Mesenchymal stem cell (in vitro differentiated cells and primary cell): ENCODE measurements around the gene PCDHGA1.

Source experiments
- DNase-seq: peaks from one replicate; pipeline ENCODE4 v3.0.0-alpha.2; 2013
- H2AFZ ChIP-seq: one replicate; pipeline ENCODE4 v1.6.1; 2013; ENCODE audit warnings: low read depth, mild to moderate bottlenecking, control low read depth, inconsistent platforms, low read length, moderate library complexity
- H2AK5ac ChIP-seq: 2 replicates; pipeline ENCODE4 v1.6.1; 2013; ENCODE audit warnings: low read length, moderate library complexity, mild to moderate bottlenecking, inconsistent platforms; ENCODE audit not compliant: severe bottlenecking
- H2BK120ac ChIP-seq: one replicate; pipeline ENCODE4 v1.6.1; 2013; ENCODE audit warnings: low read depth, mild to moderate bottlenecking, inconsistent platforms, low read length, moderate library complexity
- H2BK12ac ChIP-seq, 2 experiments: one replicate each; pipeline ENCODE4 v1.6.1; 2013; ENCODE audit warnings: inconsistent platforms in 2 of 2, low read length in 2 of 2, mild to moderate bottlenecking in 2 of 2, moderate library complexity in 2 of 2, control low read depth in 1 of 2
- H2BK15ac ChIP-seq: one replicate; pipeline ENCODE4 v1.6.1; 2013; ENCODE audit warnings: mild to moderate bottlenecking, low read depth, inconsistent platforms; ENCODE audit not compliant: poor library complexity, severe bottlenecking
- H2BK5ac ChIP-seq: 2 replicates; pipeline ENCODE4 v1.6.1; 2013; ENCODE audit warnings: low read depth, mild to moderate bottlenecking, low read length, control low read depth, inconsistent platforms; ENCODE audit not compliant: poor library complexity, severe bottlenecking
- H3K14ac ChIP-seq, 2 experiments: one replicate each; pipeline ENCODE4 v1.6.1; 2013; ENCODE audit warnings: inconsistent platforms in 2 of 2, low read length in 2 of 2, control low read depth in 1 of 2, mild to moderate bottlenecking in 1 of 2, moderate library complexity in 1 of 2
- H3K18ac ChIP-seq, 2 experiments: one replicate each; pipeline ENCODE4 v1.6.1; 2013; ENCODE audit warnings: inconsistent platforms in 2 of 2, low read length in 2 of 2, control low read depth in 1 of 2, low read depth in 1 of 2, mild to moderate bottlenecking in 1 of 2
- H3K23ac ChIP-seq, 2 experiments: one replicate each; pipeline ENCODE4 v1.6.1; 2013; ENCODE audit warnings: inconsistent platforms in 2 of 2, low read length in 2 of 2, mild to moderate bottlenecking in 2 of 2, moderate library complexity in 2 of 2, control low read depth in 1 of 2
- H3K27ac ChIP-seq: 2 replicates; pipeline ENCODE4 v1.5.1; 2013; ENCODE audit warnings: mild to moderate bottlenecking, moderate library complexity, low read length, control low read depth, inconsistent platforms; ENCODE audit not compliant: poor library complexity, severe bottlenecking
- H3K27me3 ChIP-seq, 2 experiments: 2 replicates each; pipeline versions ENCODE4 v1.6.1 to v1.7.0; 2013; ENCODE audit warnings: low read length in 2 of 2, mild to moderate bottlenecking in 2 of 2, moderate library complexity in 2 of 2, control low read depth in 1 of 2, inconsistent platforms in 1 of 2; ENCODE audit not compliant: control insufficient read depth in 1 of 2, insufficient read depth in 1 of 2
- H3K36me3 ChIP-seq, 2 experiments: 2 replicates each; pipeline versions ENCODE4 v1.6.1 to v1.7.0; 2013; ENCODE audit warnings: low read length in 2 of 2, control low read depth in 1 of 2, inconsistent platforms in 1 of 2, low read depth in 1 of 2, mild to moderate bottlenecking in 1 of 2; ENCODE audit not compliant: insufficient read depth in 2 of 2, control insufficient read depth in 1 of 2
- H3K4ac ChIP-seq, 2 experiments: one replicate each; pipeline ENCODE4 v1.6.1; 2013; ENCODE audit warnings: inconsistent platforms in 2 of 2, low read length in 2 of 2, mild to moderate bottlenecking in 2 of 2, moderate library complexity in 2 of 2, control low read depth in 1 of 2, low read depth in 1 of 2
- H3K4me1 ChIP-seq: 2 replicates; pipeline ENCODE4 v1.6.1; 2013; ENCODE audit warnings: low read depth, low read length, control low read depth; ENCODE audit not compliant: control insufficient read depth, insufficient read depth
- H3K4me2 ChIP-seq: 2 replicates; pipeline ENCODE4 v1.6.1; 2013; ENCODE audit warnings: low read length, mild to moderate bottlenecking, inconsistent platforms; ENCODE audit not compliant: poor library complexity, severe bottlenecking
- H3K4me3 ChIP-seq, 2 experiments: 2 replicates each; pipeline versions ENCODE4 v1.5.1 to v1.7.0; 2013; ENCODE audit warnings: low read length in 2 of 2, mild to moderate bottlenecking in 2 of 2, control low read depth in 1 of 2, low read depth in 1 of 2; ENCODE audit not compliant: insufficient read depth in 1 of 2
- H3K79me1 ChIP-seq: replicated peaks from 2 replicates; pipeline ENCODE4 v1.6.1; 2013; ENCODE audit warnings: mild to moderate bottlenecking, control low read depth, low read length, inconsistent platforms; ENCODE audit not compliant: poor library complexity, severe bottlenecking
- H3K9ac ChIP-seq: 2 replicates; pipeline ENCODE4 v1.7.0; 2013; ENCODE audit warnings: mild to moderate bottlenecking, low read length, moderate library complexity
- H3K9me3 ChIP-seq: 2 replicates; pipeline ENCODE4 v1.7.0; 2013; ENCODE audit warnings: mild to moderate bottlenecking, low read length; ENCODE audit not compliant: control insufficient read depth
- H4K8ac ChIP-seq: one replicate; pipeline ENCODE4 v1.6.1; 2013; ENCODE audit warnings: inconsistent platforms, mild to moderate bottlenecking, low read length, moderate library complexity
- H4K91ac ChIP-seq: one replicate; pipeline ENCODE4 v1.6.1; 2013; ENCODE audit warnings: mild to moderate bottlenecking, low read length, inconsistent platforms
- WGBS: methylation state at CpG from one replicate; pipeline ENCODE4 v1.1.7; 2013; ENCODE audit warnings: mixed read lengths; 5-methylcytosine and 5-hydroxymethylcytosine counted together

Gene PCDHGA1

GRCh38 chr5:141489841-141490240, 159.5 kb downstream of the PCDHGA1 start:
- Histone ChIP-seq H2AK5ac (no peak overlapping the region), H3K27me3 (no peaks in the 10 kb centered on the region), H3K36me3 (peaks cover 56 to 61% of the 10 kb centered on the region in 2 experiments), H2BK5ac (no peak overlapping the region), H2BK120ac (no peak overlapping the region), H3K9me3 (no peaks in the 10 kb centered on the region), H2BK12ac (no peak overlapping the region), H4K91ac (no peak overlapping the region), H3K4ac (no peak overlapping the region), H3K27ac (no peak overlapping the region), H3K79me1 (peaks cover 51% of the 10 kb centered on the region), H3K4me2 (no peak overlapping the region), H2BK15ac (no peak overlapping the region), H2AFZ (no peak overlapping the region), H3K18ac (no peak overlapping the region), H3K9ac (peak overlapping the region; percentile 66), H3K4me3 (peak overlapping the region in 1 of 2 experiments; percentile 65), H3K4me1 (peaks cover 36% of the 10 kb centered on the region), H4K8ac (no peak overlapping the region), H3K23ac (no peak overlapping the region), H3K14ac (no peak overlapping the region)
- 97% methylated on average over 10 of the region's 10 CpGs for WGBS
- DNase-seq, result no peak

- Histone ChIP-seq H3K27ac (no peak overlapping the region), H2BK12ac (no peak overlapping the region), H3K14ac (no peak overlapping the region), H2BK120ac (no peak overlapping the region), H2AK5ac (no peak overlapping the region), H3K27me3 (no peaks in the 10 kb centered on the region), H2AFZ (no peak overlapping the region), H4K91ac (no peak overlapping the region), H2BK15ac (no peak overlapping the region), H3K9ac (no peak overlapping the region), H3K9me3 (no peaks in the 10 kb centered on the region), H3K36me3 (peaks cover 56 to 57% of the 10 kb centered on the region in 2 experiments), H3K18ac (no peak overlapping the region), H4K8ac (no peak overlapping the region), H3K4me3 (no peak overlapping the region), H3K4ac (no peak overlapping the region), H3K4me1 (peaks cover 39% of the 10 kb centered on the region), H3K23ac (no peak overlapping the region), H3K79me1 (peaks cover 47% of the 10 kb centered on the region), H2BK5ac (no peak overlapping the region), H3K4me2 (no peak overlapping the region)
- 98% methylated on average over 10 of the region's 10 CpGs for WGBS
- no peak for DNase-seq
These were observed 160.0 kb downstream of the PCDHGA1 start for GRCh38 chr5:141490271-141490670.

- no peak overlapping the region for H3K23ac ChIP-seq
- H2AK5ac ChIP-seq, result no peak overlapping the region
- H3K9ac ChIP-seq, result no peak overlapping the region
- H2BK12ac ChIP-seq, result no peak overlapping the region
- no peaks in the 10 kb centered on the region for H3K27me3 ChIP-seq
- no peak overlapping the region for H2BK120ac ChIP-seq
- H2BK5ac ChIP-seq, result no peak overlapping the region
- H3K18ac ChIP-seq, result no peak overlapping the region
- no peak for DNase-seq
- H3K27ac ChIP-seq, result no peak overlapping the region
- 95% methylated on average over 12 of the region's 13 CpGs for WGBS
- H3K9me3 ChIP-seq, result no peaks in the 10 kb centered on the region
- peaks cover 52 to 57% of the 10 kb centered on the region in 2 experiments for H3K36me3 ChIP-seq
- H3K14ac ChIP-seq, result no peak overlapping the region
- no peak overlapping the region for H4K8ac ChIP-seq
- H3K4me1 ChIP-seq, result peaks cover 39% of the 10 kb centered on the region
- no peak overlapping the region for H3K4ac ChIP-seq
- no peak overlapping the region for H3K4me2 ChIP-seq
- no peak overlapping the region for H2AFZ ChIP-seq
- H3K79me1 ChIP-seq, result peaks cover 42% of the 10 kb centered on the region
- H4K91ac ChIP-seq, result no peak overlapping the region
- H3K4me3 ChIP-seq, result no peak overlapping the region
- H2BK15ac ChIP-seq, result no peak overlapping the region
These were observed 160.5 kb downstream of the PCDHGA1 start for GRCh38 chr5:141490771-141491170.

GRCh38 chr5:141491323-141492167, 161.2 kb downstream of the PCDHGA1 start:
- H3K23ac ChIP-seq, result no peak overlapping the region
- H2BK15ac ChIP-seq, result no peak overlapping the region
- peaks cover 46% of the 10 kb centered on the region for H3K4me1 ChIP-seq
- H3K9ac ChIP-seq, result no peak overlapping the region
- H3K4ac ChIP-seq, result no peak overlapping the region
- no peak overlapping the region for H3K27ac ChIP-seq
- H2AK5ac ChIP-seq, result no peak overlapping the region
- H3K27me3 ChIP-seq, result no peaks in the 10 kb centered on the region
- H3K9me3 ChIP-seq, result no peaks in the 10 kb centered on the region
- H3K18ac ChIP-seq, result no peak overlapping the region
- no peak overlapping the region for H3K4me3 ChIP-seq
- H4K91ac ChIP-seq, result no peak overlapping the region
- no peak overlapping the region for H2BK120ac ChIP-seq
- no peak overlapping the region for H3K4me2 ChIP-seq
- H2AFZ ChIP-seq, result no peak overlapping the region
- H3K79me1 ChIP-seq, result peaks cover 35% of the 10 kb centered on the region
- DNase-seq, result no peak
- no peak overlapping the region for H2BK5ac ChIP-seq
- no peak overlapping the region for H4K8ac ChIP-seq
- H3K14ac ChIP-seq, result no peak overlapping the region
- H2BK12ac ChIP-seq, result no peak overlapping the region
- 85% methylated on average over 60 of the region's 66 CpGs for WGBS
- peaks cover 44 to 55% of the 10 kb centered on the region in 2 experiments for H3K36me3 ChIP-seq
